ENCODE measurements around the gene ENTPD5.

DNA sequence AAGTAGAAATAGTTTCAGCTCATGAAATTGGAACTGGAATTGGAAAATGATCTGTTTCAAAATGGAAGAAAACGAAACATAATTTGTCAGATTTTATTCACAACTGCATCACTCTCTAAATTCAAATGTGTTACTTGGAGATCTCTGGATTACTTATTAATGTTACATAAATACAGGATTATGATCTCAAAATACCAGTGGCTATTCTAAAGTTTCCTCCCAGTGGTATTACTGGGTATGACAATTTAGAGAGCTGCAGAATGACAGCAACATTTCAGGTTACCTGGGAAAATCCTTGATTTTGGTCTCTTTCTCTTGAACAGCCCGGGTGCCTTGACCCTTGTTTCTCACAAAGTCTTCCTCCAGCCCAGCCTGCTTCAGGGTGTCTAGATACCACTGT is 83.4 kb downstream of the ENTPD5 start:
- TF ChIP-seq, protein P1, sequence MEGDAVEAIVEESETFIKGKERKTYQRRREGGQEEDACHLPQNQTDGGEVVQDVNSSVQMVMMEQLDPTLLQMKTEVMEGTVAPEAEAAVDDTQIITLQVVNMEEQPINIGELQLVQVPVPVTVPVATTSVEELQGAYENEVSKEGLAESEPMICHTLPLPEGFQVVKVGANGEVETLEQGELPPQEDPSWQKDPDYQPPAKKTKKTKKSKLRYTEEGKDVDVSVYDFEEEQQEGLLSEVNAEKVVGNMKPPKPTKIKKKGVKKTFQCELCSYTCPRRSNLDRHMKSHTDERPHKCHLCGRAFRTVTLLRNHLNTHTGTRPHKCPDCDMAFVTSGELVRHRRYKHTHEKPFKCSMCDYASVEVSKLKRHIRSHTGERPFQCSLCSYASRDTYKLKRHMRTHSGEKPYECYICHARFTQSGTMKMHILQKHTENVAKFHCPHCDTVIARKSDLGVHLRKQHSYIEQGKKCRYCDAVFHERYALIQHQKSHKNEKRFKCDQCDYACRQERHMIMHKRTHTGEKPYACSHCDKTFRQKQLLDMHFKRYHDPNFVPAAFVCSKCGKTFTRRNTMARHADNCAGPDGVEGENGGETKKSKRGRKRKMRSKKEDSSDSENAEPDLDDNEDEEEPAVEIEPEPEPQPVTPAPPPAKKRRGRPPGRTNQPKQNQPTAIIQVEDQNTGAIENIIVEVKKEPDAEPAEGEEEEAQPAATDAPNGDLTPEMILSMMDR (IDR thresholded peaks at IDR 0.05; ENCODE audit: poor library complexity, severe bottlenecking), result peak; percentile 36
- TF ChIP-seq POLR2AphosphoS5 (IDR thresholded peaks at IDR 0.05) (no peak), RAD21 (conservative IDR thresholded peaks at IDR 0.05) (no peak), SMC3 (conservative IDR thresholded peaks at IDR 0.05; ENCODE audit: poor library complexity) (no peak), EP300 (conservative IDR thresholded peaks at IDR 0.05; ENCODE audit: poor library complexity, severe bottlenecking) (no peak), EZH2 (IDR thresholded peaks at IDR 0.05; ENCODE audit: borderline replicate concordance, insufficient read depth, low read length, poor library complexity, severe bottlenecking) (no peak), TAF1 (IDR thresholded peaks at IDR 0.05; ENCODE audit: low read depth) (no peak), MXI1 (conservative IDR thresholded peaks at IDR 0.05; ENCODE audit: poor library complexity, severe bottlenecking) (no peak)
- TF ChIP-seq, protein P2, sequence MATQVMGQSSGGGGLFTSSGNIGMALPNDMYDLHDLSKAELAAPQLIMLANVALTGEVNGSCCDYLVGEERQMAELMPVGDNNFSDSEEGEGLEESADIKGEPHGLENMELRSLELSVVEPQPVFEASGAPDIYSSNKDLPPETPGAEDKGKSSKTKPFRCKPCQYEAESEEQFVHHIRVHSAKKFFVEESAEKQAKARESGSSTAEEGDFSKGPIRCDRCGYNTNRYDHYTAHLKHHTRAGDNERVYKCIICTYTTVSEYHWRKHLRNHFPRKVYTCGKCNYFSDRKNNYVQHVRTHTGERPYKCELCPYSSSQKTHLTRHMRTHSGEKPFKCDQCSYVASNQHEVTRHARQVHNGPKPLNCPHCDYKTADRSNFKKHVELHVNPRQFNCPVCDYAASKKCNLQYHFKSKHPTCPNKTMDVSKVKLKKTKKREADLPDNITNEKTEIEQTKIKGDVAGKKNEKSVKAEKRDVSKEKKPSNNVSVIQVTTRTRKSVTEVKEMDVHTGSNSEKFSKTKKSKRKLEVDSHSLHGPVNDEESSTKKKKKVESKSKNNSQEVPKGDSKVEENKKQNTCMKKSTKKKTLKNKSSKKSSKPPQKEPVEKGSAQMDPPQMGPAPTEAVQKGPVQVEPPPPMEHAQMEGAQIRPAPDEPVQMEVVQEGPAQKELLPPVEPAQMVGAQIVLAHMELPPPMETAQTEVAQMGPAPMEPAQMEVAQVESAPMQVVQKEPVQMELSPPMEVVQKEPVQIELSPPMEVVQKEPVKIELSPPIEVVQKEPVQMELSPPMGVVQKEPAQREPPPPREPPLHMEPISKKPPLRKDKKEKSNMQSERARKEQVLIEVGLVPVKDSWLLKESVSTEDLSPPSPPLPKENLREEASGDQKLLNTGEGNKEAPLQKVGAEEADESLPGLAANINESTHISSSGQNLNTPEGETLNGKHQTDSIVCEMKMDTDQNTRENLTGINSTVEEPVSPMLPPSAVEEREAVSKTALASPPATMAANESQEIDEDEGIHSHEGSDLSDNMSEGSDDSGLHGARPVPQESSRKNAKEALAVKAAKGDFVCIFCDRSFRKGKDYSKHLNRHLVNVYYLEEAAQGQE (IDR thresholded peaks at IDR 0.05; ENCODE audit: borderline replicate concordance), result no peak
